Nephron (organoid): ENCODE measurements around the gene CCT3.

Experiments used
- H3K27ac Mint-ChIP-seq, 3 experiments: 2 replicates each; pipeline ENCODE4 v1.8.0; 2020; ENCODE audit warnings: mixed read lengths in 3 of 3, mild to moderate bottlenecking in 2 of 3, moderate library complexity in 1 of 3
- H3K27me3 Mint-ChIP-seq: 2 replicates; pipeline ENCODE4 v1.8.0; 2021; ENCODE audit warnings: low read depth, mild to moderate bottlenecking, moderate library complexity, mixed read lengths
- H3K36me3 Mint-ChIP-seq: 2 replicates; pipeline ENCODE4 v1.8.0; 2020; ENCODE audit warnings: low read depth, mixed read lengths
- H3K4me1 Mint-ChIP-seq: 2 replicates; pipeline ENCODE4 v1.8.0; 2020; ENCODE audit warnings: mixed read lengths
- H3K4me3 Mint-ChIP-seq, 3 experiments: 2 replicates each; pipeline ENCODE4 v1.8.0; 2020; ENCODE audit warnings: mild to moderate bottlenecking in 3 of 3, mixed read lengths in 3 of 3, moderate library complexity in 2 of 3
- H3K9me3 Mint-ChIP-seq: 2 replicates; pipeline ENCODE4 v1.8.0; 2020; ENCODE audit warnings: mixed read lengths
- TF ChIP-seq, protein P1 (sequence below), 3 experiments: fragments of 200-600 bp; sonication (generic); IDR thresholded peaks; one replicate each; pipeline ENCODE4 v1.5.0; 2021; ENCODE audit warnings: antibody characterized with exemption in 3 of 3; ENCODE audit not compliant: unreplicated experiment in 3 of 3

CCT3 gene

DNA sequence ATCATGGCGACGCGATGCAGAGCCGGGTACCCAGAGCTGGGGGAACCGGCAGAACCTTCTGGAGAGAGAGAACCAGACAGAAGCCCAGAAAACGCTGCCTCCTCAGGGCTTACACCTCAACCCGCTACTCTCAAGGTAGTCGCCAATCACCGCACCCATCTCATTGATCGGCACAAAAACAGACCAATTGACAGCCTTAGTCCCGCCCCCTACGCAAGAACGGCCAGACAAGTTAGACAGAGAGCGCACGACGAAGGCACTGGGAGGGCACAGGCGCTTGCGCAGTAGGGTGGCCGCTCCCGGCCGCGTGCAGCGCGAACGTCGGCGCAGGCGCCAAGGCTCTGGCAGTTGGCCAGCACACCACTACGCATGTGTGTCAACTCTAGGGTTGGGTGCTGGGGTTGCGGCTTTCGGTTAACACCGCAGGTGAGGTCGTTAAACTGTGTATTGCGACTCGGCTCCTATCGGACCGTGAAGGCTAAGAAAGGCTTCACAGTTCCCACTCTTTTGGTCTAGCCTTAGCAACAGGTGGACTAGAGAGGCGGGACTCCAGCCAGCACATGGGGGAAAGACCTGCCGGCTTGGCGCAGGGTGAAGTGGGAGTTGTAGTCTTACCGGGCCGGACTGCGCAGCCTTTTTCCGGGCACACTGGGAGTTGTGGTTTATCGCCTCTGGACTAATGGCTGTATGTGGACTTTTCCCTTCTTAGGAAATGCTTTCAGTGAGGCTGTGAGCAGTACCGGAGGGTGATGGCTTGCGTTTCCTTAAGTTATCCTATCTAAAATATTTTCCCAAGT lies at the start of gene CCT3, which contains the start of gene TSACC:
TSS of gene CCT3 (minus strand) at position 113 of the 797 bp plus-strand sequence. CDS start at position 5, 108 bp downstream.
TSS of gene TSACC (plus strand) at position 347 of the 797 bp plus-strand sequence. CDS start 1,232 bp downstream, outside the sequence.
- Mint-ChIP-seq H3K27ac (peak within 1 kb of the TSS; percentile 84 to 97 (median 93)), H3K9me3 (no peaks in the 10 kb centered on the region), H3K4me1 (peaks cover 23% of the 10 kb centered on the region), H3K36me3 (peaks cover 22% of the 10 kb centered on the region), H3K27me3 (no peaks in the 10 kb centered on the region), H3K4me3 (peak within 1 kb of the TSS; percentile 98 to 99 (median 98))
- TF ChIP-seq, protein P1, sequence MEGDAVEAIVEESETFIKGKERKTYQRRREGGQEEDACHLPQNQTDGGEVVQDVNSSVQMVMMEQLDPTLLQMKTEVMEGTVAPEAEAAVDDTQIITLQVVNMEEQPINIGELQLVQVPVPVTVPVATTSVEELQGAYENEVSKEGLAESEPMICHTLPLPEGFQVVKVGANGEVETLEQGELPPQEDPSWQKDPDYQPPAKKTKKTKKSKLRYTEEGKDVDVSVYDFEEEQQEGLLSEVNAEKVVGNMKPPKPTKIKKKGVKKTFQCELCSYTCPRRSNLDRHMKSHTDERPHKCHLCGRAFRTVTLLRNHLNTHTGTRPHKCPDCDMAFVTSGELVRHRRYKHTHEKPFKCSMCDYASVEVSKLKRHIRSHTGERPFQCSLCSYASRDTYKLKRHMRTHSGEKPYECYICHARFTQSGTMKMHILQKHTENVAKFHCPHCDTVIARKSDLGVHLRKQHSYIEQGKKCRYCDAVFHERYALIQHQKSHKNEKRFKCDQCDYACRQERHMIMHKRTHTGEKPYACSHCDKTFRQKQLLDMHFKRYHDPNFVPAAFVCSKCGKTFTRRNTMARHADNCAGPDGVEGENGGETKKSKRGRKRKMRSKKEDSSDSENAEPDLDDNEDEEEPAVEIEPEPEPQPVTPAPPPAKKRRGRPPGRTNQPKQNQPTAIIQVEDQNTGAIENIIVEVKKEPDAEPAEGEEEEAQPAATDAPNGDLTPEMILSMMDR (IDR thresholded peaks at IDR 0.05; ENCODE audit: unreplicated experiment in 3 of 3), result no peak

DNA sequence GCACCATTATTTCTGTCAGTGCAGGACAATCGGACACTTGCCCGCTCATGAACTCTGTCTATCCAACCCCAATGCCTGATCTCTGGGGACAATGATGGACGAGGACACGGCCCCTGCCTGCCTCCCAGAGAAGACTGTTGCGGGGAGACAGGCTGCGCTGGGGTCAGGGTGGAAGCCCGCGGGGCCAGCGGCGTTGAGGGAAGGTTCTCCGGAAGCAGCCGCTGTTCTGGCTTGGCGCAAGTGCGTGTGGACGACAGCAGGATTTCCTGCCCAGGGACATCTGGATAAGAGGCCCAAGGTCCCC lies 49.7 kb upstream of the CCT3 start:
- H3K27ac Mint-ChIP-seq, result no peak overlapping the region
- TF ChIP-seq, protein P1 (IDR thresholded peaks at IDR 0.05; ENCODE audit: unreplicated experiment in 3 of 3), result no peak
- H3K36me3 Mint-ChIP-seq, result no peaks in the 10 kb centered on the region
- H3K27me3 Mint-ChIP-seq, result peaks cover 73% of the 10 kb centered on the region
- H3K9me3 Mint-ChIP-seq, result no peaks in the 10 kb centered on the region
- H3K4me1 Mint-ChIP-seq, result no peaks in the 10 kb centered on the region
- H3K4me3 Mint-ChIP-seq, result peak overlapping the region in 1 of 3 experiments; percentile 31

DNA sequence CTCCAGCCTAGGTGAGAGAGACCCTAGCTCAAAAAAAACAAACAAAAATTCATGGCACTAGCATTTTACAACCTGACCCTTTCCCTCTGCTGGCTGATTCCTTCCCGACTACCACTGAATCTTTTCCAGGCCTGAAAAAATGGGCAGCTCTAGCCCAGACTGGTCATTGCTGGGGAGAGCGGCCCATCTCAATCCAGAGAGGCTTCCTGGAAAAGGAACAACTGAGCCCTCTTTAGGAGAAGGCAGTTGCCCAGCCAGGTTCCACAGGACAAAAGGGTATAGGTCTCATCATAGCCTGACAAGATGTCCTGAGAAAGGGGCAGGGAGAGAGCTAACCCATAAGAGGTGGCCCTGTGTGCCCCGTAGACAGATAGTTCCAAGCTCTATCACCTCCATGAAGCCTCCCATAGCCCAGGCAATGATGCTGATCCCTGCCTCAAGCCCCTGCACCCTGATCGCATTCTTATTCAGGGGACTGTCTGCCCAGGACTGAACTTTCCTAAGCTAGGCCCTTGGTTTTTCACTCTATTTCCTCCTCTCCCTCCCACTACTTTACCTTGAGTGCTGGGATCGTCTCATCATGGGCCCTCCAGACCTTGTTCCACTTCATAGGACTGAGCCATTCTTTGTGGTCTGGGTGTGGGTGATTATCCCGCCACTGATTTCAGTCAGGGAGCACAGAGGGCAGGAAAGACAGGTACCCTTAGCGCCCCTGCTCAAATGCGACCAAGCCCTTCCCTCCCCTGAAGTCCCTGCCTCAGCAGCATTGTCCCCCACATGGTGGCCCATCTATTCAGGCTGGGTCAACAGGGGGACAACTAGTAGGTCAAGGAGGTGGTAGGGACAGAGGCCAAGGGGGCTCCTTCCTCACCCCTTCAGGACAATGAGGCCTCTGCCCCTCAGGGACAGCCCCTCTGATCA lies 49.1 kb upstream of the CCT3 start:
- TF ChIP-seq, protein P1 (IDR thresholded peaks at IDR 0.05; ENCODE audit: unreplicated experiment in 3 of 3), result no peak
- Mint-ChIP-seq H3K27me3 (peaks cover 70% of the 10 kb centered on the region), H3K4me3 (peak overlapping the region in 1 of 3 experiments; percentile 31), H3K27ac (no peak overlapping the region), H3K9me3 (no peaks in the 10 kb centered on the region), H3K4me1 (no peaks in the 10 kb centered on the region), H3K36me3 (no peaks in the 10 kb centered on the region)

DNA sequence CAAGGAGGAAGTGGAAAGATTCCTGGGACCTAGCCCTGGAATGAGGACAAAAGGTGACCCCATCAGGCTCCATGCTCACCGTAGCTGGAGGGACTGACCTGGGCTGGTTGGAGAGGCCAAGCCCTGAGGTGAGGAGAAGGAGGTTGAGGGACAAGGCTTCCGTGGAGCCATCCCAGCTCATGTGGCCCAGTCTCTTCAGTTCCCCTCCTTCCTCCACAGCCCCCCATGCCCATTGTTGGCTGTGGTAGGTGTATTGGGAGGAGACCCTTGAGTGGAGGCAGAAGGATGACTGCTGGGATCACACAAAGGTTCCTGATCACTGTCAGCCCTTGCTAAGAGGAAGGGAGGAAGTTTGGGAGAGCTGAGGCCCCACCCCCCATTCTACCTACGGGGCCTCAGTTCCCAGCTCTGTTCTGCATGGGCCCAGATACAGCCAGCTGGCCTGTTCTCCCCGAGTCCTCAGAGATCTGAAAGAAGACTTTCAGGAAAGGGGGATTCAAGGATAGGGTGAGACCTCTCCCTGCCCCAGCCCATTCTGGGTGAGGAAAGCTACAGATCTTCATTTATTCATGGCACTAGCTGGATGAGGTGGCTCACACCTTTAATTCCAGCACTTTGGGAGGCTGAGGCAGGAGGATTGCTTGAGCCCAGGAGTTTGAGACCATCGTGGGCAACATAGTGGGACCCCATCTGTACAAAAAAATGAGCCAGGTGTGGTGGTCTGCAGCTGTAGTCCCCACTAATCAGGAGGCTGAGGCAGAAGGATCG lies 48.2 kb upstream of the CCT3 start:
- Mint-ChIP-seq H3K9me3 (no peaks in the 10 kb centered on the region), H3K36me3 (no peaks in the 10 kb centered on the region), H3K4me1 (no peaks in the 10 kb centered on the region), H3K4me3 (no peak overlapping the region), H3K27me3 (peaks cover 69% of the 10 kb centered on the region), H3K27ac (no peak overlapping the region)
- TF ChIP-seq, protein P1 (IDR thresholded peaks at IDR 0.05; ENCODE audit: unreplicated experiment in 3 of 3), result no peak

DNA sequence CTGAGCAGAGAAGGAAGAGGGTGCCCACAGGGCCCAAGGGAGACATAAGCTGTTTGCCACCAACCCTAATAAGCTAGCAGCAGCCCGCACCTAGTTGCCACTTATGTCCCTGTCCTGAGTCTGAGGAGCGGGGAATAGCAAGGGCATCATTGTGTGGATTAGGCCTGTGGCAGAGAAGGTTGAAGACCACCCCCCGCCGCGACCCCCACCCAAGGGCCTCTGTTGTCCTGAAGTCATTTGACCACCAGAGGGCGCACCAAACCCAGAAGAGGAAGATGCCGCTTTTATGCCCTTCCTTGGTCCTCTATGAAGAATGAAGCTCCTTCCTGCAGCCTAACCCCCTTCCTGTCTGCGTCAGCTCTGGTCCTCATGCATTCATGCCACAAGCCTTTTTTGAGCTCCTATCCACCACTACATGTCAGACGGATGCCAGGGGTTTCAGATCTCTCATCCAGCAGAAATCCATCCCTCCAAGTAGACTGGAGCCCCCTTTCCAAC lies 47.5 kb upstream of the CCT3 start:
- TF ChIP-seq, protein P1 (IDR thresholded peaks at IDR 0.05; ENCODE audit: unreplicated experiment in 3 of 3), result peak; percentile 81 to 90 (median 82)
- peak overlapping the region in 1 of 3 experiments; percentile 18 for H3K4me3 Mint-ChIP-seq
- no peaks in the 10 kb centered on the region for H3K36me3 Mint-ChIP-seq
- H3K27ac Mint-ChIP-seq, result no peak overlapping the region
- H3K4me1 Mint-ChIP-seq, result no peaks in the 10 kb centered on the region
- H3K27me3 Mint-ChIP-seq, result peaks cover 65% of the 10 kb centered on the region
- no peaks in the 10 kb centered on the region for H3K9me3 Mint-ChIP-seq
